Stimulated activated effector memory CD8-positive, alpha-beta T cell treated with anti-CD3 and anti-CD28 coated beads, Interleukin-12 subunit alpha, Interleukin-12 subunit beta, amount 100 ng/mL, for 72 hours (primary cell): Measurements from ENCODE around the gene CDKN2B.
"Not testable (repeated sequence)": the region's sequence is repeated elsewhere in the genome, so short reads cannot be mapped to it uniquely, and the experiment has no call there.

Experiments used
- ATAC-seq: fragments of 150-1000 bp; cut with Tn5 transposase; 2 replicates; pipeline ENCODE4 v1.10.0; 2021
- DNase-seq, 2 donors: peaks; one replicate each; pipeline ENCODE4 v3.0.0; 2021 to 2022; ENCODE audit warnings: low spot score in 2 of 2
- H3K27ac Mint-ChIP-seq: one replicate; pipeline ENCODE4 v1.8.0; 2022; ENCODE audit warnings: mild to moderate bottlenecking, mixed read lengths
- H3K36me3 Mint-ChIP-seq: one replicate; pipeline ENCODE4 v1.8.0; 2022; ENCODE audit warnings: mild to moderate bottlenecking, mixed read lengths
- H3K4me1 Mint-ChIP-seq: one replicate; pipeline ENCODE4 v1.8.0; 2022; ENCODE audit warnings: mixed read lengths
- H3K4me3 Mint-ChIP-seq: one replicate; pipeline ENCODE4 v1.8.0; 2022; ENCODE audit warnings: mild to moderate bottlenecking, mixed read lengths
- H3K9me3 Mint-ChIP-seq: one replicate; pipeline ENCODE4 v1.8.0; 2022; ENCODE audit warnings: mixed read lengths

CDKN2B gene

GRCh38 chr9:21969951-21970799 is 38.9 kb downstream of the CDKN2B start:
- ATAC-seq (no peak), DNase-seq (no peak)
- Mint-ChIP-seq H3K9me3 (peaks cover 5% of the 10 kb centered on the region), H3K27ac (no peak overlapping the region), H3K4me1 (peaks cover 46% of the 10 kb centered on the region), H3K4me3 (no peak overlapping the region), H3K36me3 (peaks cover 12% of the 10 kb centered on the region)

GRCh38 chr9:21969011-21969940 is 39.8 kb downstream of the CDKN2B start:
- ATAC-seq (no peak), DNase-seq (no peak)
- Mint-ChIP-seq H3K4me1 (peaks cover 46% of the 10 kb centered on the region), H3K9me3 (peaks cover 5% of the 10 kb centered on the region), H3K4me3 (peak overlapping the region; percentile 18), H3K36me3 (peaks cover 12% of the 10 kb centered on the region), H3K27ac (no peak overlapping the region)

GRCh38 chr9:21968331-21969010 is 40.6 kb downstream of the CDKN2B start:
- H3K4me3 Mint-ChIP-seq: peak overlapping the region; percentile 18

GRCh38 chr9:21967702-21968101 is 41.4 kb downstream of the CDKN2B start:
- no peak for DNase-seq
- ATAC-seq: no peak
- peak overlapping the region; percentile 18 for H3K4me3 Mint-ChIP-seq
- peaks cover 12% of the 10 kb centered on the region for H3K36me3 Mint-ChIP-seq
- peaks cover 5% of the 10 kb centered on the region for H3K9me3 Mint-ChIP-seq
- peaks cover 42% of the 10 kb centered on the region for H3K4me1 Mint-ChIP-seq
- no peak overlapping the region for H3K27ac Mint-ChIP-seq

More at GRCh38 chr9:21968331-21969010, 40.6 kb downstream of the CDKN2B start:
- Mint-ChIP-seq H3K4me1 (peaks cover 42% of the 10 kb centered on the region), H3K27ac (no peak overlapping the region), H3K36me3 (peaks cover 12% of the 10 kb centered on the region), H3K9me3 (peaks cover 5% of the 10 kb centered on the region)
- DNase-seq (no peak), ATAC-seq (no peak)

- H3K27ac Mint-ChIP-seq: no peak overlapping the region
- no peak for ATAC-seq
- no peak for DNase-seq
- no peak overlapping the region for H3K4me3 Mint-ChIP-seq
- H3K4me1 Mint-ChIP-seq: peaks cover 42% of the 10 kb centered on the region
- peaks cover 12% of the 10 kb centered on the region for H3K36me3 Mint-ChIP-seq
- peaks cover 6% of the 10 kb centered on the region for H3K9me3 Mint-ChIP-seq
These were observed 41.9 kb downstream of the CDKN2B start for GRCh38 chr9:21967169-21967568.

GRCh38 chr9:21966140-21966851 is 42.8 kb downstream of the CDKN2B start:
- ATAC-seq: no peak
- no peak for DNase-seq
- peaks cover 12% of the 10 kb centered on the region for H3K36me3 Mint-ChIP-seq
- H3K4me3 Mint-ChIP-seq: no peak overlapping the region
- H3K9me3 Mint-ChIP-seq: peaks cover 7% of the 10 kb centered on the region
- no peak overlapping the region for H3K27ac Mint-ChIP-seq
- peaks cover 42% of the 10 kb centered on the region for H3K4me1 Mint-ChIP-seq

- H3K4me3 Mint-ChIP-seq: peak overlapping the region; percentile 62
- peak in 1 of 2 donors; percentile 64 for DNase-seq
- ATAC-seq: peak; percentile 84
These were observed 43.6 kb downstream of the CDKN2B start for GRCh38 chr9:21965401-21965951.

GRCh38 chr9:21964925-21965385 is 44.1 kb downstream of the CDKN2B start:
- H3K27ac Mint-ChIP-seq: peak overlapping the region; percentile 14
- peak; percentile 28 to 72 for DNase-seq
- peaks cover 12% of the 10 kb centered on the region for H3K36me3 Mint-ChIP-seq
- peak; percentile 84 for ATAC-seq
- peak overlapping the region; percentile 62 for H3K4me3 Mint-ChIP-seq
- peaks cover 39% of the 10 kb centered on the region for H3K4me1 Mint-ChIP-seq
- H3K9me3 Mint-ChIP-seq: peaks cover 7% of the 10 kb centered on the region

More at GRCh38 chr9:21965401-21965951, 43.6 kb downstream of the CDKN2B start:
- peaks cover 12% of the 10 kb centered on the region for H3K36me3 Mint-ChIP-seq
- peaks cover 42% of the 10 kb centered on the region for H3K4me1 Mint-ChIP-seq
- peak overlapping the region; percentile 14 for H3K27ac Mint-ChIP-seq
- H3K9me3 Mint-ChIP-seq: peaks cover 7% of the 10 kb centered on the region

GRCh38 chr9:21961569-21961968 is 47.5 kb downstream of the CDKN2B start:
- Mint-ChIP-seq H3K4me1 (peaks cover 22% of the 10 kb centered on the region), H3K27ac (no peak overlapping the region), H3K9me3 (peaks cover 2% of the 10 kb centered on the region), H3K4me3 (no peak overlapping the region), H3K36me3 (no peaks in the 10 kb centered on the region)
- DNase-seq: no peak
- no peak for ATAC-seq

GRCh38 chr9:21959268-21959667 is 49.8 kb downstream of the CDKN2B start:
- ATAC-seq: not testable (repeated sequence)

GRCh38 chr9:21958833-21959232 is 50.3 kb downstream of the CDKN2B start:
- H3K36me3 Mint-ChIP-seq: no peaks in the 10 kb centered on the region
- H3K4me1 Mint-ChIP-seq: no peaks in the 10 kb centered on the region
- ATAC-seq: peak; percentile 78
- H3K27ac Mint-ChIP-seq: no peak overlapping the region
- no peak overlapping the region for H3K4me3 Mint-ChIP-seq
- peaks cover 2% of the 10 kb centered on the region for H3K9me3 Mint-ChIP-seq
- no peak for DNase-seq

More at GRCh38 chr9:21959268-21959667, 49.8 kb downstream of the CDKN2B start:
- DNase-seq, H3K9me3 Mint-ChIP-seq, H3K4me1 Mint-ChIP-seq, H3K27ac Mint-ChIP-seq, H3K36me3 Mint-ChIP-seq, H3K4me3 Mint-ChIP-seq: not testable (repeated sequence)
